ENCODE data around the gene CEP170.

The CEP170 gene

GRCh38 chr1:243254233-243254926 lies 701 bp downstream of the CEP170 start:
- POLR2A ChIA-PET = interaction anchor here (1.0 to 2.3 kb wide), 7 partner anchors 19 to 1406 kb away, joined by 3 to 9 read pairs (median 7); partner anchors contain the start of gene EXO1
- Histone ChIP-seq H3K27ac (ENCODE audit: extremely low read depth, low read depth, low read length) (peak overlapping the region; percentile 89), H3K9me3 (ENCODE audit: control insufficient read depth, insufficient read depth, low read depth, low read length) (no peaks in the 10 kb centered on the region), H3K36me3 (ENCODE audit: control insufficient read depth in 2 of 2, insufficient read depth in 1 of 2, low read length in 2 of 2) (no peaks in the 10 kb centered on the region), H3K4me3 (ENCODE audit: low read depth, low read length) (peak overlapping the region; percentile 66), H3K4me1 (ENCODE audit: control insufficient read depth, insufficient read depth, low read length) (peaks cover 14% of the 10 kb centered on the region)
- CTCF ChIA-PET = interaction anchor here (0.5 to 1.6 kb wide), 4 partner anchors 22 to 942 kb away, joined by 3 to 6 read pairs (median 3); no protein-coding TSS in a partner anchor
- TF ChIP-seq ZNF610 (tag by site-specific recombination; IDR thresholded peaks at IDR 0.05; ENCODE audit: borderline replicate concordance) (no peak), ZNF362 (tag by site-specific recombination; IDR thresholded peaks at IDR 0.05) (no peak), ZNF223 (tag by site-specific recombination; IDR thresholded peaks at IDR 0.05) (peak; percentile 59; the same call in 1 of the 2 replicates), ZNF366 (tag by site-specific recombination; conservative IDR thresholded peaks at IDR 0.05) (no peak; the same call in 1 of the 2 replicates), ZEB2 (tag by site-specific recombination; IDR thresholded peaks at IDR 0.05) (peak; percentile 60), ZNF426 (tag by site-specific recombination; IDR thresholded peaks at IDR 0.05) (no peak), MZF1 (tag by site-specific recombination; IDR thresholded peaks at IDR 0.05; ENCODE audit: borderline replicate concordance) (peak; percentile 88), ZBTB48 (tag by site-specific recombination; IDR thresholded peaks at IDR 0.05) (peak; percentile 43), HOXA7 (CRISPR knock-in tag; IDR thresholded peaks at IDR 0.05; ENCODE audit: borderline replicate concordance) (no peak), ZNF184 (tag by site-specific recombination; IDR thresholded peaks at IDR 0.05) (0 out of 2 replicates have a peak, but pooled peaks have one; percentile 3), ZNF133 (tag by site-specific recombination; IDR thresholded peaks at IDR 0.05) (no peak), ZBTB20 (tag by site-specific recombination; IDR thresholded peaks at IDR 0.05) (peak; percentile 92), ZNF112 (tag by site-specific recombination; IDR thresholded peaks at IDR 0.05) (no peak), ZBTB21 (tag by site-specific recombination; IDR thresholded peaks at IDR 0.05) (peak; percentile 31; the same call in 1 of the 2 replicates), ZSCAN30 (tag by site-specific recombination; IDR thresholded peaks at IDR 0.05) (no peak), SCRT2 (tag by site-specific recombination; IDR thresholded peaks at IDR 0.05) (no peak), ZNF777 (tag by site-specific recombination; IDR thresholded peaks at IDR 0.05; ENCODE audit: borderline replicate concordance) (no peak), ZNF214 (tag by site-specific recombination; IDR thresholded peaks at IDR 0.05; ENCODE audit: borderline replicate concordance) (no peak), ZBTB10 (tag by site-specific recombination; IDR thresholded peaks at IDR 0.05) (peak; percentile 90), WT1 (tag by site-specific recombination; IDR thresholded peaks at IDR 0.05) (peak; percentile 45), ZNF404 (tag by site-specific recombination; IDR thresholded peaks at IDR 0.05) (no peak), ZNF623 (tag by site-specific recombination; IDR thresholded peaks at IDR 0.05) (no peak; the same call in 1 of the 2 replicates), ZSCAN5A (tag by site-specific recombination; IDR thresholded peaks at IDR 0.05) (no peak), OSR2 (tag by site-specific recombination; IDR thresholded peaks at IDR 0.05) (no peak), ZNF571 (tag by site-specific recombination; IDR thresholded peaks at IDR 0.05) (no peak), REPIN1 (tag by site-specific recombination; IDR thresholded peaks at IDR 0.05; ENCODE audit: low read depth) (no peak), ZNF514 (tag by site-specific recombination; IDR thresholded peaks at IDR 0.05) (no peak), ZNF23 (tag by site-specific recombination; IDR thresholded peaks at IDR 0.05; ENCODE audit: borderline replicate concordance) (no peak), SALL2 (tag by site-specific recombination; IDR thresholded peaks at IDR 0.05; ENCODE audit: borderline replicate concordance) (no peak), ZNF311 (tag by site-specific recombination; IDR thresholded peaks at IDR 0.05; ENCODE audit: borderline replicate concordance) (no peak), KLF1 (tag by site-specific recombination; IDR thresholded peaks at IDR 0.05) (peak; percentile 82), ZNF521 (tag by site-specific recombination; IDR thresholded peaks at IDR 0.05) (no peak), ZNF837 (tag by site-specific recombination; IDR thresholded peaks at IDR 0.05) (no peak), ZNF274 (IDR thresholded peaks at IDR 0.05; ENCODE audit: low read length) (no peak), ZNF274 (tag by site-specific recombination; IDR thresholded peaks at IDR 0.05; ENCODE audit: borderline replicate concordance) (no peak), MYNN (tag by site-specific recombination; IDR thresholded peaks at IDR 0.05; ENCODE audit: borderline replicate concordance) (no peak)
